Endothelial cell of umbilical vein (primary cell): ENCODE data around the gene GPATCH1.

ENCODE experiments used
- CTCF ChIP-seq, 2 donors: IDR thresholded peaks; 1 replicate in 1 of 2; 2 replicates in 1 of 2; pipeline ENCODE4 v1.5.1; 2011; ENCODE audit warnings: low read length in 2 of 2, mild to moderate bottlenecking in 2 of 2, moderate library complexity in 2 of 2, control low read depth in 1 of 2, inconsistent platforms in 1 of 2, low read depth in 1 of 2; ENCODE audit not compliant: insufficient read depth in 1 of 2; ENCODE audit errors: extremely low read depth in 1 of 2
- EZH2 ChIP-seq: IDR thresholded peaks from 2 replicates; pipeline ENCODE4 v1.6.1; 2012; ENCODE audit warnings: borderline replicate concordance, low read depth, mild to moderate bottlenecking, moderate library complexity, low read length, inconsistent platforms; ENCODE audit not compliant: severe bottlenecking
- MYC ChIP-seq: IDR thresholded peaks from one replicate; pipeline ENCODE4 v1.6.1; 2011; ENCODE audit warnings: mild to moderate bottlenecking, low read depth, low read length
- POLR2A ChIP-seq: IDR thresholded peaks from 2 replicates; pipeline ENCODE4 v1.6.1; 2012; ENCODE audit warnings: low read depth, mild to moderate bottlenecking, control low read depth, low read length
- POLR2AphosphoS5 ChIP-seq: IDR thresholded peaks from 2 replicates; pipeline ENCODE4 v1.6.1; 2012; ENCODE audit warnings: low read depth, mild to moderate bottlenecking, control low read depth, low read length, moderate library complexity; ENCODE audit not compliant: insufficient read depth
- TF ChIP-seq, protein P1 (sequence below): IDR thresholded peaks from 2 replicates; pipeline ENCODE4 v1.6.1; 2011; ENCODE audit not compliant: insufficient read depth, insufficient read length

GRCh38 chr19:33063356-33063752, 17.6 kb upstream of the GPATCH1 start:
- TF ChIP-seq EZH2 (peak; percentile 52), CTCF (IDR thresholded peaks at IDR 0.05; ENCODE audit: extremely low read depth in 1 of 2, insufficient read depth in 1 of 2, low read depth in 1 of 2, low read length in 2 of 2) (no peak), POLR2AphosphoS5 (no peak), POLR2A (no peak), MYC (no peak)
- TF ChIP-seq, protein P1, sequence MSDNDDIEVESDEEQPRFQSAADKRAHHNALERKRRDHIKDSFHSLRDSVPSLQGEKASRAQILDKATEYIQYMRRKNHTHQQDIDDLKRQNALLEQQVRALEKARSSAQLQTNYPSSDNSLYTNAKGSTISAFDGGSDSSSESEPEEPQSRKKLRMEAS = no peak
